HCEC 1CT (cell line): ENCODE data around the gene CLMN.
"Not testable (repeated sequence)": the region's sequence is repeated elsewhere in the genome, so short reads cannot be mapped to it uniquely, and the experiment has no call there.

Experiments
- DNase-seq: peaks from one replicate; pipeline ENCODE4 v3.0.0-alpha.2; 2017

Gene CLMN

GRCh38 chr14:95213774-95214173, 105.9 kb downstream of the CLMN start:
- DNase-seq = no peak

GRCh38 chr14:95211721-95212504, 107.8 kb downstream of the CLMN start:
- no peak for DNase-seq

- no peak for DNase-seq
Observed at GRCh38 chr14:95210699-95211098, 109.0 kb downstream of the CLMN start.

DNA sequence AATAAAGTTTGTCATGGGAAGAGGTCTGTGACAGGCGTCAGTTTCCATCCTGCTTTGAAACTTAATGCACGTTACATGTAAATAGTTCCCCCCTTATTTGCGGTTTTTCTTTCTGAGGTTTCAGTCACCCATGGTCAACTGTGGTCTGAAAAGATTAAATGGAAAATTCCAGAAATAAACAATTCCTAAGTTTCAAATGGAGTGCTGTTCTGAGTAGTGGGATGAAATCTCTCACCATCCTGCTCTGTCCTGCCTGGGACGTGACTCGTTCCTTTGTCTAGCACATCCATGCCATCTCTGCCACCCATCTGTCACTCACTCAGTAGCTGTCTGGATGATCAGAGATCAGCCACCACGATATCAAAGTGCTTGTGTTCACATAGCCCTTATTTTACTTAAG, 111.1 kb downstream of the CLMN start:
- no peak for DNase-seq

DNA sequence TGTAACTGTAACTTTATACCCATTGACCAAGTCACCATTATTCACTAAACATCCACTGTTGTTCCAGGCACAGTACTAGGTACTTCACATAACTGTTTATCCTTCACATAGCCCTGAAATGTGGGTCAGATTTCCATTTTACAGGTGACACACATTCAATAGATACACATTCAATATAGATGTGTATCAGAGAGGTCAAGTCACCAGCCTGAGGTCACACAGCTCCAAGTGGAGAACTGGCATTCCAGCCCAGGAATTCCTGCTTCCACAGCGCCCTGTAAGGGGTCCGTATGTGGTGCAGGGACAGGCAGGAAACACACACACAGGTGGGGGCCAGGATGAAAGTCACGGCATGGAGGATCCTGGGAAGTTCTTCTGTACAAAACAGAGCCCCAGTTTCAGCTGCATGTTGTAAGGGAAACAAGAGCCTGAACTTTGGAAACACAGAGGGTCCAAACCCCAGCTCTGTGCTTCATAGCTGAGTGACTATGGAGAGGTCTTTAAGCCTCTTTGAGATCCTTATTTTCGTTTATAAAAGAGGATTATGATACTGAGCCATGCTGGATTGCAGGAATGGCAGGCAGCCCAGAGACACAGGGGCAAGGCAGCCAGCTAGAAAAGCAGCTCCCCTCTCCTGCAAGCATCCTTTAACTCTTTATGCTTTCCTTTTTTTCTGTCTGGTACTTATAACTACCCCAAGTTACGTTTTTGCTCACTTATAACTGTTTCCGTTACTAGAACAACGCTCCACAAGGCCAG, 112.1 kb downstream of the CLMN start:
- DNase-seq = no peak

GRCh38 chr14:95206534-95206933, 113.2 kb downstream of the CLMN start:
- peak; percentile 3 for DNase-seq

- DNase-seq = no peak
Observed at GRCh38 chr14:95204705-95205104, 115.0 kb downstream of the CLMN start.

DNA sequence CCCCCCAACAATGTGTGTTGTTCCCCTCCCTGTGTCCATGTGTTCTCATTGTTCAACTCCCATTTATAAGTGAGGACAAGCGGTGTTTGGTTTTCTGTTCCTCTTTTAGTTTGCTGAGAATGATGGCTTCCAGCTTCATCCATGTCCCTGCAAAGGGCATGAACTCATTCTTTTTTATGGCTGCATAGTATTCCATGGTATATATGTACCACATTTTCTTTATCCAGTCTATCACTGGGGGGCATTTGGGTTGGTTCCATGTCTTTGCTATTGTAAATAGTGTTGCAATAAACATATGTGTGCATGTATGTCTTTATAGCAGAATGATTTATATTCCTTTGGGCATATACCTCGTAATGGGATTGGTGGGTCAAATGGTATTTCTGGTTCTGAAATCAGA, 118.0 kb downstream of the CLMN start:
- DNase-seq = not testable (repeated sequence)

DNA sequence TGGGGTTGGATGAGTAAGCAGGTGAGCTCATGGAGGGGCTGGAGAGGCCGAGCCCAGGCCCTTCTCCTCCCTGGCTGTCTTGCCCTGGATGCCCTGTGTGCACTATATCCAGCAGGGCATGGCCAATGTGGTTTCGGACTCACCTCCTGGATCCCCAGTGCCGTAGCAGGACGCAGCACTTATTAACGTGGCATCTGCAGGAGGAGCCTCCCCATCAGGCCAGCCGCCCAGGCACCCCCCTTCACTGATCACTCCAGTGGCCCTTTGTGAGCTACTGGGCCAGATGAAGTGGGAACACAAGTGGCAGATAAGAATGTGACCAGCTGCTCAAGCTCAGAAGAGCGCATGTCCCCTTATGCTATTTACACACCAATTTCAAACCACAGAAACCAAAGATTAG, 119.3 kb downstream of the CLMN start:
- no peak for DNase-seq

DNA sequence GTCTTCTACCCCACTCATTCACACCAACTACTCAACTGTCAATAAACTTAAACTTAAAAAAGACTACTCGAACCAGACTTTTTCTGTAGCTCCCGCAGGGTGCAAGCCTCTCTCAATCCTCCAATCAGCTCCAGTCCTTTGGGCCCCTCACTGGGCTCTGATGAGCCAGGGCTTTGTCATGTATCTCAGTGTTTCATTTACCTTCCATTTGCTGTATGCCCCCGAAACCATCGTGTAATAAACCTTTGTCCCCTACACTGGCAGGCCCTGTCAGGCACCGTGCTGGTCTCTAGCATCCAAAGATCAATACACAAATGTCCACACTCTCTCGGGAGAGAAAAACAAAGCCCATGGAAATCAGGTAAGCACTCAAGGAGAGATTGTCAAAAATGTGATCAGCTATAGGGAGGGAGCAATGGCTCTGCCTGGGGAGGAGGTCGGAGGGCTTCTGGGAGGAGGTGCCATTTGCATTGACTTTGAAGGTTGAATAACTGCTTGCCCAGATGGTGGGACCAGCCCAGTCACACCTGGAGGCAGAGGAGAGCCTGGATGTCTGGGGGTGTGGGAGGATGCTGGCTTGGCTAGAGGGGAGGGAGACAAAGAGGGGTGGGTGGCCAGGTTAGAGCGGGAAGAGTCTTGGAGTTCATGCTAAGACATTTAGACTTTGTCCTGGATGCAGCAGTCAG, 120.3 kb downstream of the CLMN start:
- DNase-seq = no peak

- DNase-seq = no peak
Observed at GRCh38 chr14:95198320-95198719, 121.4 kb downstream of the CLMN start.

DNA sequence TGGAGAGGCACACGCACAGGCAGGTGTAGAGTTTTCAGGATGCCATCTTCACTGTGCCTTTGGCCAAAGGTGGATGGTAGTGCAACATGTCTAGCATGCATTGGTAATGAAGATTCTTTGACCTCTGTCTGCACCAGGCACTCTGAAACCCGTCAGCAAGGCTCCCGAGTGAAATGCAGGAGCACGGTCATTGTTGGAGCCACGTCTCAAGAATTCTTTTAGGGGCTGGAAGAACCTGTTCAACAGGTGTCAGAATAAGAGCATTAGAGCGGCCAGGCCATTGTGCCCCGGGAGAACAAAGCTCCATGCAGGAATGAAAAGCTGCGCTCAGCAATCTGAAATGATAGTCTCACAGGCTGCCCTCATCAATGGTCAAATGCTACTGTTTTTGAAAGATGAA, 122.2 kb downstream of the CLMN start:
- DNase-seq = no peak

DNA sequence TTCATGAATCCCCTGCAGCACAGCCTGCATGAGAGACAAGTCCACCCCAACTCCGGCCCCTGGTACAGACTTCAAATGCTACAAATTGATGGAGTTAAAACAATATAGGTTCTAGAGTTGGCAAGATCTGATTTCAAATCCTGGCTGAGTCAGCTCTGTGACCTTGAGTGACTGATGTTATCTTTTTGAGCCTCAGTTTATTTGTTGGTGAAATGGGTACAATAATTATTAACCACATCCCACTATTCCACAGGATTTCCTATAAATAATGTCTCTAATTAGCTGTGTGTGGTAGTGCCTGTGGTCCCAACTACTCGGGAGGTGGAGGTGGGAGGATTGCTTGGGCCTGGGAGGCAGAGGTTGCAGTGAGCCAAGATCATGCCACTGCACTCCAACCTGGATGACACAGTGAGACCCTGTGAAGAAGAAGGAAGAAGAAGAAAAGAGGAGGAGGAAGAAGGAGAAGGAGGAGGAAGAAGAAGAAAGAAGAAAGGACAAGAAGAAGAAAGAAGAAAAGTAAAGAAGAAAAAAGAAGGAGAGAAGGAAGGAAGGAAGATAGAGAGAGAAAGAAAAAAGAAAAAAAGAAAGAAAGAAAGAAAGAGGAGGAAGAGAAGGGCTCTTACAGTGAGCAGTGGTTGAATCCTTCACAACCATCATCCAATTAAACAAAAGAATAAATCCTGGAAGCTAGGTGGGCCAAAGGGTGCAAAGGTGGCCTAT, 122.7 kb downstream of the CLMN start:
- DNase-seq = no peak

DNA sequence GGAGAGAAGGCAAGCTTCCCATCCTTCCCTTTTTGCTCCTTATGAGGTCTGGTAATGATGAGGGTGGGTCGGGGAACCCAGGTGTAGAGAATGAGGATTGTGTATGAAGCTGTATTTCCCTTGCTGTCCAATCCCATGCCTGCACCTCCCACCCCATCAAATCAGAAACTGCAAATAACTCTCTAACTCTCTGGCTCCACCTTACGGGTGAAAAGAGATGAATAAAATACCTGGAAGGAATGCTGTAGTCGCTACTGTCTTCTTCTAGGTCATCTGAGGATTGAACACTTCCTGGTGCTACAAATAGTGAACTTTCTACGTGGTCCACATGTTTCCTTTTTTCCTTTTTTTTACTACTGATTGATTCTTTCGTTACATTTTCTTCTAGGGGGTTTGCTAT, 123.4 kb downstream of the CLMN start:
- no peak for DNase-seq

GRCh38 chr14:95195031-95195430, 124.7 kb downstream of the CLMN start:
- no peak for DNase-seq

DNA sequence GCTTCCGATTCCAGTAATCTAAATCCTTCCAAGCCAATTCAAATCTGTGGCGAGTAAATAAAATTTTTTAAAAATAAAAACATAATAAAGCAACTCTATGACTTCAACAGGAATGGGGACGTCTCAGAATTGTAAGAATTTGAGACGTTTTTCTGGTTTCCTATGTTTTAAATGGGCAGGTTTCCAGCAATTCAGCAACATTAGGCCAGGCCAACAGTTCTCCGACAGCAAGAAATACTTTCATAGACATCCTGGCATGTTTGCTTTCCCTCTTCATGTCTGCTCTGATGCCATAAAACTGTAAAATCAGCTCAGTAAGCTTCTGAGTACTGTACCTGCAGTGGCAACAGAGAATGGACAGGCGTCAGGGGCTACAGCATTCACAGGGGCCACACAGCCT, 126.6 kb downstream of the CLMN start:
- no peak for DNase-seq

- no peak for DNase-seq
Observed at GRCh38 chr14:95192311-95192710, 127.4 kb downstream of the CLMN start.

GRCh38 chr14:95191445-95192199, 128.1 kb downstream of the CLMN start:
- DNase-seq = no peak

- no peak for DNase-seq
Observed at GRCh38 chr14:95190857-95191256, 128.9 kb downstream of the CLMN start.

- DNase-seq = no peak
Observed at GRCh38 chr14:95190346-95190840, 129.3 kb downstream of the CLMN start.

DNA sequence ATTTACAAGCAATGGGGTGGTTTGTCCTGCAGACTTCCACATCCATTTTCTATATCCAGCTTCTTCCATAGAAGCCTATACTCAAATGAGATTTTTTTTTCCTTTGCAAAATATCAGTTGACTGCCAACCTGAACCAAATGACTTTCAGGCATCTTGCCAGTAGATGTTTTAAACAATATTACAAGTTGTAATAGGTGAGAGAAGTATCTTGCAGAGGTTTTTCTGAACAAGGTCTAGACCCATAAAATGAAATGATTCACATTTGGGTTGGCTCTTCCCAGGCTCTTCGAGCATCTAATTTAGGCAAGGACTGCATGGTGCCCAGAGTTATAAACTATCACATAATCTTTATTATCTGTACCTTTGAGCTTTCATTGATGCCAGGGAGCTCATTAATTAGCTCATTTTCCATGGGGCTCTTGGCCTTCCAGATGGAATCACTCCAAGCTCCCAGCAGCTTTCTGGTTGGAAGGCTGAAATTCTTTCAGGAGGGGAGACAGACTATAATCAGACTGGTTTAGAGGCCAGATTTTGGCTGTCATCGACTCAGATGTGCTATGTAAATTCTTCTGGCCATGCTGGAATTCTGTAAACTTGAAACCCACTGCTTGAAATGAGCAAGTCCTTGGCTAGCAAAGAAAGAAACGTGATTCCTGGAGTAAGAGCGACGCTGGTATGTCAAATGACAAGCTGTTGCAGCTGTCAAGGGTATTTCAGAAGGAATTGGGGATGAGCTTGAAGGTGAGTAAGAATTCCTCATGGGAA, 130.2 kb downstream of the CLMN start:
- DNase-seq = no peak
